ENCODE results near the gene RNF224. TPM values are rescaled to one million over a fixed set of nuclear protein-coding genes. Genes with fewer than 3 reads are reported as not detected.

Gene RNF224
- polyA plus RNA-seq, 1 donor from 2014 or later, result not detected

DNA sequence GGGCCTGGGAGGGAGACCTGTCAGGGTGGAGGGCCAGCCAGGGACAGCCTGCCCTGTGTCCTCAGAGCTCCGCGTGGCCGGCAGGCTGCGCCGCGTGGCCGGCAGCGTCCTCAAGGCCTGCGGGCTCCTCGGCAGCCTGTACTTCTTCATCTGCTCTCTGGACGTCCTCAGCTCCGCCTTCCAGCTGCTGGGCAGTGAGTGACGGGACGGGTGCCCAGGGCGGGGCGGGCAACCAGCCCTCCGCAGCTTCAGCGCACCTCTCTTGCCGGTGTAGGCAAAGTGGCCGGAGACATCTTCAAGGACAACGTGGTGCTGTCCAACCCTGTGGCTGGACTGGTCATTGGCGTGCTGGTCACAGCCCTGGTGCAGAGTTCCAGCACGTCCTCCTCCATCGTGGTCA lies 5.2 kb downstream of the RNF224 start:
- H3K36me3 ChIP-seq (ENCODE audit: insufficient read depth, low read length), result no peaks in the 10 kb centered on the region
- no peaks in the 10 kb centered on the region for H3F3A ChIP-seq (ENCODE audit: insufficient read depth, low read length, poor library complexity, severe bottlenecking)
- no peak overlapping the region for H3K4me2 ChIP-seq (ENCODE audit: low read length)
- no peaks in the 10 kb centered on the region for H4K20me1 ChIP-seq (ENCODE audit: insufficient read depth)
- H3K27me3 ChIP-seq (ENCODE audit: insufficient read depth, low read depth, low read length), result no peaks in the 10 kb centered on the region
- H3K9me3 ChIP-seq (ENCODE audit: low read length), result no peaks in the 10 kb centered on the region
- H2AFZ ChIP-seq (ENCODE audit: low read depth, low read length), result no peak overlapping the region
- no peaks in the 10 kb centered on the region for H3K79me2 ChIP-seq (replicated peaks; ENCODE audit: insufficient read depth, low read length)
- no peak overlapping the region for H3K4me3 ChIP-seq (ENCODE audit: low read length)
- TF ChIP-seq, protein P1, sequence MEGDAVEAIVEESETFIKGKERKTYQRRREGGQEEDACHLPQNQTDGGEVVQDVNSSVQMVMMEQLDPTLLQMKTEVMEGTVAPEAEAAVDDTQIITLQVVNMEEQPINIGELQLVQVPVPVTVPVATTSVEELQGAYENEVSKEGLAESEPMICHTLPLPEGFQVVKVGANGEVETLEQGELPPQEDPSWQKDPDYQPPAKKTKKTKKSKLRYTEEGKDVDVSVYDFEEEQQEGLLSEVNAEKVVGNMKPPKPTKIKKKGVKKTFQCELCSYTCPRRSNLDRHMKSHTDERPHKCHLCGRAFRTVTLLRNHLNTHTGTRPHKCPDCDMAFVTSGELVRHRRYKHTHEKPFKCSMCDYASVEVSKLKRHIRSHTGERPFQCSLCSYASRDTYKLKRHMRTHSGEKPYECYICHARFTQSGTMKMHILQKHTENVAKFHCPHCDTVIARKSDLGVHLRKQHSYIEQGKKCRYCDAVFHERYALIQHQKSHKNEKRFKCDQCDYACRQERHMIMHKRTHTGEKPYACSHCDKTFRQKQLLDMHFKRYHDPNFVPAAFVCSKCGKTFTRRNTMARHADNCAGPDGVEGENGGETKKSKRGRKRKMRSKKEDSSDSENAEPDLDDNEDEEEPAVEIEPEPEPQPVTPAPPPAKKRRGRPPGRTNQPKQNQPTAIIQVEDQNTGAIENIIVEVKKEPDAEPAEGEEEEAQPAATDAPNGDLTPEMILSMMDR (IDR thresholded peaks at IDR 0.05; ENCODE audit: poor library complexity, severe bottlenecking), result no peak
- TF ChIP-seq POLR2AphosphoS5 (IDR thresholded peaks at IDR 0.05) (no peak), SMC3 (conservative IDR thresholded peaks at IDR 0.05; ENCODE audit: poor library complexity) (no peak), TAF1 (IDR thresholded peaks at IDR 0.05; ENCODE audit: low read depth) (no peak), RAD21 (conservative IDR thresholded peaks at IDR 0.05) (no peak), EP300 (conservative IDR thresholded peaks at IDR 0.05; ENCODE audit: poor library complexity, severe bottlenecking) (no peak), EZH2 (IDR thresholded peaks at IDR 0.05; ENCODE audit: borderline replicate concordance, insufficient read depth, low read length, poor library complexity, severe bottlenecking) (no peak)
- TF ChIP-seq, protein P2, sequence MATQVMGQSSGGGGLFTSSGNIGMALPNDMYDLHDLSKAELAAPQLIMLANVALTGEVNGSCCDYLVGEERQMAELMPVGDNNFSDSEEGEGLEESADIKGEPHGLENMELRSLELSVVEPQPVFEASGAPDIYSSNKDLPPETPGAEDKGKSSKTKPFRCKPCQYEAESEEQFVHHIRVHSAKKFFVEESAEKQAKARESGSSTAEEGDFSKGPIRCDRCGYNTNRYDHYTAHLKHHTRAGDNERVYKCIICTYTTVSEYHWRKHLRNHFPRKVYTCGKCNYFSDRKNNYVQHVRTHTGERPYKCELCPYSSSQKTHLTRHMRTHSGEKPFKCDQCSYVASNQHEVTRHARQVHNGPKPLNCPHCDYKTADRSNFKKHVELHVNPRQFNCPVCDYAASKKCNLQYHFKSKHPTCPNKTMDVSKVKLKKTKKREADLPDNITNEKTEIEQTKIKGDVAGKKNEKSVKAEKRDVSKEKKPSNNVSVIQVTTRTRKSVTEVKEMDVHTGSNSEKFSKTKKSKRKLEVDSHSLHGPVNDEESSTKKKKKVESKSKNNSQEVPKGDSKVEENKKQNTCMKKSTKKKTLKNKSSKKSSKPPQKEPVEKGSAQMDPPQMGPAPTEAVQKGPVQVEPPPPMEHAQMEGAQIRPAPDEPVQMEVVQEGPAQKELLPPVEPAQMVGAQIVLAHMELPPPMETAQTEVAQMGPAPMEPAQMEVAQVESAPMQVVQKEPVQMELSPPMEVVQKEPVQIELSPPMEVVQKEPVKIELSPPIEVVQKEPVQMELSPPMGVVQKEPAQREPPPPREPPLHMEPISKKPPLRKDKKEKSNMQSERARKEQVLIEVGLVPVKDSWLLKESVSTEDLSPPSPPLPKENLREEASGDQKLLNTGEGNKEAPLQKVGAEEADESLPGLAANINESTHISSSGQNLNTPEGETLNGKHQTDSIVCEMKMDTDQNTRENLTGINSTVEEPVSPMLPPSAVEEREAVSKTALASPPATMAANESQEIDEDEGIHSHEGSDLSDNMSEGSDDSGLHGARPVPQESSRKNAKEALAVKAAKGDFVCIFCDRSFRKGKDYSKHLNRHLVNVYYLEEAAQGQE (IDR thresholded peaks at IDR 0.05; ENCODE audit: borderline replicate concordance), result no peak
- no peak overlapping the region for H3K9ac ChIP-seq (ENCODE audit: low read length)
- no peaks in the 10 kb centered on the region for H3K9me2 ChIP-seq (ENCODE audit: insufficient read depth, low read length)
- no peak overlapping the region for H3K27ac ChIP-seq (ENCODE audit: low read length)

DNA sequence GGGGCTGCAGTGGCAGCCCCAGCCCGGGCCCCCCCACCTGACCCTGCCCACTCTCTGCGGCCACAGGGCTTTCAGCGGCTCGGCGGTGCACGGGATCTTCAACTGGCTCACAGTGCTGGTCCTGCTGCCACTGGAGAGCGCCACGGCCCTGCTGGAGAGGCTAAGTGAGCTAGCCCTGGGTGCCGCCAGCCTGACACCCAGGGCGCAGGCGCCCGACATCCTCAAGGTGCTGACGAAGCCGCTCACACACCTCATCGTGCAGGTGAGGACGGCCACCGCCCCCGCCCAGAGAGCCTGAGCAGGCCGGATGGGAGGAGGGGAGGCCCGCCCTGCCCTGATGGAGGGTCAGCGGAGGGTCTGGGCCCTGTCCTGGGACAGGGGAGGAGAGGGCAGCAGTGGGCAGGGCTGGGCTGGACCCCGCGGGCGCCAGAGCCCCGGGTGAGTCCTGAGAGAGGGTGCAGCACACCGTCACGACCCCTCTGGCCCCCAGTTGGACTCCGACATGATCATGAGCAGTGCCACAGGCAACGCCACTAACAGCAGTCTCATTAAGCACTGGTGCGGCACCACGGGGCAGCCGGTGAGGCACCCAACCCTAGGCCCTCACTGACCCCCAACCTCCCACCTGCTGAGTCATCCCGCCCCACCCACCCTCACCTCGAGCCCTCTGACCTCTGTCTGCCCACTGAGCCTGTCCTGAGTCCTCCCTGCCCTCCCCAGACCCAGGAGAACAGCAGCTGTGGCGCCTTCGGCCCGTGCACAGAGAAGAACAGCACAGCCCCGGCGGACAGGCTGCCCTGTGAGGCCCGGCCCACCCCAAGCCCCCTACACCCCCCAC lies 6.1 kb downstream of the RNF224 start:
- H3K27me3 ChIP-seq (ENCODE audit: insufficient read depth, low read depth, low read length), result no peaks in the 10 kb centered on the region
- TF ChIP-seq MXI1 (conservative IDR thresholded peaks at IDR 0.05; ENCODE audit: poor library complexity, severe bottlenecking) (no peak), RAD21 (conservative IDR thresholded peaks at IDR 0.05) (no peak), EP300 (conservative IDR thresholded peaks at IDR 0.05; ENCODE audit: poor library complexity, severe bottlenecking) (no peak), TAF1 (IDR thresholded peaks at IDR 0.05; ENCODE audit: low read depth) (no peak), EZH2 (IDR thresholded peaks at IDR 0.05; ENCODE audit: borderline replicate concordance, insufficient read depth, low read length, poor library complexity, severe bottlenecking) (no peak), SMC3 (conservative IDR thresholded peaks at IDR 0.05; ENCODE audit: poor library complexity) (no peak), POLR2AphosphoS5 (IDR thresholded peaks at IDR 0.05) (no peak)
- TF ChIP-seq, protein P1 (IDR thresholded peaks at IDR 0.05; ENCODE audit: poor library complexity, severe bottlenecking), result no peak
- TF ChIP-seq, protein P2 (IDR thresholded peaks at IDR 0.05; ENCODE audit: borderline replicate concordance), result no peak
- H3K27ac ChIP-seq (ENCODE audit: low read length), result no peak overlapping the region
- H3K36me3 ChIP-seq (ENCODE audit: insufficient read depth, low read length), result no peaks in the 10 kb centered on the region
- H3K4me3 ChIP-seq (ENCODE audit: low read length), result no peak overlapping the region
- no peaks in the 10 kb centered on the region for H3F3A ChIP-seq (ENCODE audit: insufficient read depth, low read length, poor library complexity, severe bottlenecking)
- H3K9me3 ChIP-seq (ENCODE audit: low read length), result no peaks in the 10 kb centered on the region
- no peak overlapping the region for H2AFZ ChIP-seq (ENCODE audit: low read depth, low read length)
- H4K20me1 ChIP-seq (ENCODE audit: insufficient read depth), result no peaks in the 10 kb centered on the region
- no peak overlapping the region for H3K9ac ChIP-seq (ENCODE audit: low read length)
- no peaks in the 10 kb centered on the region for H3K9me2 ChIP-seq (ENCODE audit: insufficient read depth, low read length)
- no peaks in the 10 kb centered on the region for H3K79me2 ChIP-seq (replicated peaks; ENCODE audit: insufficient read depth, low read length)
- no peak overlapping the region for H3K4me2 ChIP-seq (ENCODE audit: low read length)
